ENCODE measurements around the gene TBC1D9B. TPM values are rescaled to one million over a fixed set of nuclear protein-coding genes. Genes with fewer than 3 reads are reported as not detected.

TBC1D9B gene
- total and polyA plus RNA-seq, 3 donors from 2014 or later: 76.1 to 134 (median 122) TPM

GRCh38 chr5:179820127-179820482 is 87.6 kb downstream of the TBC1D9B start:
- H3K4me1 ChIP-seq: peaks cover 63% of the 10 kb centered on the region
- H3K4me3 ChIP-seq: peak overlapping the region; percentile 99 to 100
- TF ChIP-seq CTCF (IDR thresholded peaks at IDR 0.05): no peak
- TF ChIP-seq POLR2A (IDR thresholded peaks at IDR 0.05): no peak
- H3K27me3 ChIP-seq: no peaks in the 10 kb centered on the region
- H3K27ac ChIP-seq: peak overlapping the region; percentile 100
- no peak for DNase-seq
- no peaks in the 10 kb centered on the region for H3K9me3 ChIP-seq
- 14 to 33% methylated on average over 2 to 12 of the region's 12 CpGs for WGBS, 2 donors
- intact Hi-C loops (cut with DNase I; ENCODE audit: low total_unique reads): no loop called here
- no peaks in the 10 kb centered on the region for H3K36me3 ChIP-seq (ENCODE audit: low read depth, missing control alignments)

- Histone ChIP-seq H3K4me1 (peaks cover 63% of the 10 kb centered on the region), H3K9me3 (no peaks in the 10 kb centered on the region), H3K36me3 (ENCODE audit: low read depth, missing control alignments) (no peaks in the 10 kb centered on the region), H3K27me3 (no peaks in the 10 kb centered on the region), H3K4me3 (peak overlapping the region; percentile 22 to 60), H3K27ac (peak overlapping the region; percentile 100)
- peak; percentile 73 for DNase-seq
- TF ChIP-seq POLR2A (IDR thresholded peaks at IDR 0.05) (no peak), CTCF (IDR thresholded peaks at IDR 0.05) (no peak)
- intact Hi-C loops (cut with DNase I; ENCODE audit: low total_unique reads): no loop called here
- WGBS, 2 donors: 19 to 24% methylated on average over 13 to 18 of the region's 26 CpGs
These were observed 88.2 kb downstream of the TBC1D9B start for GRCh38 chr5:179819296-179820126.

GRCh38 chr5:179818746-179819295 is 88.9 kb downstream of the TBC1D9B start:
- Histone ChIP-seq H3K27ac (peak overlapping the region; percentile 100), H3K4me3 (peak overlapping the region; percentile 22 to 60), H3K4me1 (peaks cover 56% of the 10 kb centered on the region), H3K27me3 (no peaks in the 10 kb centered on the region), H3K36me3 (ENCODE audit: low read depth, missing control alignments) (no peaks in the 10 kb centered on the region), H3K9me3 (no peaks in the 10 kb centered on the region)
- peak; percentile 95 for DNase-seq
- TF ChIP-seq POLR2A (IDR thresholded peaks at IDR 0.05): peak; percentile 13
- no peak for TF ChIP-seq CTCF (IDR thresholded peaks at IDR 0.05)
- 0% methylated on average over 25 to 35 of the region's 35 CpGs for WGBS, 2 donors
- intact Hi-C loops (cut with DNase I; ENCODE audit: low total_unique reads): no loop called here

- 57 to 62% methylated on average over 14 of the region's 14 CpGs for WGBS, 2 donors
- no peak for TF ChIP-seq CTCF (IDR thresholded peaks at IDR 0.05)
- no peak for TF ChIP-seq POLR2A (IDR thresholded peaks at IDR 0.05)
- H3K9me3 ChIP-seq: no peaks in the 10 kb centered on the region
- no peaks in the 10 kb centered on the region for H3K27me3 ChIP-seq
- intact Hi-C loops (cut with DNase I; ENCODE audit: low total_unique reads): no loop called here
- H3K4me3 ChIP-seq: peak overlapping the region; percentile 22 to 60
- peaks cover 49% of the 10 kb centered on the region for H3K4me1 ChIP-seq
- no peak for DNase-seq
- peak overlapping the region; percentile 100 for H3K27ac ChIP-seq
- no peaks in the 10 kb centered on the region for H3K36me3 ChIP-seq (ENCODE audit: low read depth, missing control alignments)
These were observed 89.6 kb downstream of the TBC1D9B start for GRCh38 chr5:179817890-179818745.
